H9 (cell line): ENCODE results near the gene DYNLT2B. TPM values are rescaled to one million over a fixed set of nuclear protein-coding genes. Genes with fewer than 3 reads are reported as not detected.

Source experiments
- DNase-seq: peaks from one replicate; pipeline ENCODE4 v3.0.0-alpha.2; 2017
- H2AFZ ChIP-seq: one replicate; pipeline ENCODE4 v1.6.1; 2013; ENCODE audit warnings: mild to moderate bottlenecking, low read length, control low read depth, moderate library complexity
- H2AK5ac ChIP-seq: 2 replicates; pipeline ENCODE4 v1.6.1; 2013; ENCODE audit warnings: low read length, control low read depth, mixed read lengths; ENCODE audit not compliant: insufficient read length
- H2BK120ac ChIP-seq: one replicate; pipeline ENCODE4 v1.6.1; 2013; ENCODE audit warnings: low read depth, mild to moderate bottlenecking, low read length, control low read depth, inconsistent platforms; ENCODE audit not compliant: poor library complexity, severe bottlenecking
- H2BK12ac ChIP-seq: 2 replicates; pipeline ENCODE4 v1.6.1; 2013; ENCODE audit warnings: low read length, control low read depth, mixed read lengths, low read depth; ENCODE audit not compliant: insufficient read length
- H2BK15ac ChIP-seq: 2 replicates; pipeline ENCODE4 v1.6.1; 2013; ENCODE audit warnings: low read depth, low read length, control low read depth
- H2BK20ac ChIP-seq: one replicate; pipeline ENCODE4 v1.6.1; 2013; ENCODE audit warnings: low read depth, mild to moderate bottlenecking, low read length, control low read depth, inconsistent platforms; ENCODE audit not compliant: poor library complexity, severe bottlenecking
- H2BK5ac ChIP-seq: 2 replicates; pipeline ENCODE4 v1.6.1; 2013; ENCODE audit warnings: low read length, control low read depth, mixed read lengths; ENCODE audit not compliant: insufficient read length
- H3K14ac ChIP-seq: 2 replicates; pipeline ENCODE4 v1.6.1; 2013; ENCODE audit warnings: low read length, control low read depth; ENCODE audit not compliant: insufficient read depth
- H3K18ac ChIP-seq: 2 replicates; pipeline ENCODE4 v1.6.1; 2013; ENCODE audit warnings: low read depth, mild to moderate bottlenecking, mixed read lengths, low read length, control low read depth; ENCODE audit not compliant: insufficient read length
- H3K23ac ChIP-seq: 2 replicates; pipeline ENCODE4 v1.6.1; 2013; ENCODE audit warnings: low read length, control low read depth, mixed read lengths, low read depth; ENCODE audit not compliant: insufficient read length
- H3K23me2 ChIP-seq: 2 replicates; pipeline ENCODE4 v1.6.1; 2013; ENCODE audit warnings: low read depth, mild to moderate bottlenecking, mixed read lengths, low read length, control low read depth; ENCODE audit not compliant: insufficient read length, poor library complexity, severe bottlenecking
- H3K27ac ChIP-seq: 2 replicates; pipeline ENCODE4 v1.5.1; 2013; ENCODE audit warnings: low read length, control low read depth, mixed read lengths, low read depth; ENCODE audit not compliant: insufficient read length
- H3K27me3 ChIP-seq: 2 replicates; pipeline ENCODE4 v1.6.1; 2013; ENCODE audit warnings: low read length, control low read depth, inconsistent platforms; ENCODE audit not compliant: insufficient read depth
- H3K4ac ChIP-seq: 2 replicates; pipeline ENCODE4 v1.6.1; 2013; ENCODE audit warnings: low read depth, mild to moderate bottlenecking, control low read depth, inconsistent platforms, low read length, moderate library complexity
- H3K4me1 ChIP-seq: 2 replicates; pipeline ENCODE4 v1.6.1; 2013; ENCODE audit warnings: low read length, control low read depth, inconsistent platforms; ENCODE audit not compliant: insufficient read depth
- H3K4me2 ChIP-seq: 2 replicates; pipeline ENCODE4 v1.6.1; 2013; ENCODE audit warnings: low read length, control low read depth, mixed read lengths; ENCODE audit not compliant: insufficient read length, insufficient read depth
- H3K56ac ChIP-seq: 2 replicates; pipeline ENCODE4 v1.6.1; 2013; ENCODE audit warnings: low read depth, mild to moderate bottlenecking, mixed read lengths, low read length, control low read depth; ENCODE audit not compliant: insufficient read length
- H3K79me1 ChIP-seq: 2 replicates; pipeline ENCODE4 v1.6.1; 2013; ENCODE audit warnings: low read depth, mild to moderate bottlenecking, moderate library complexity, low read length, control low read depth, inconsistent platforms; ENCODE audit not compliant: insufficient read depth, poor library complexity, severe bottlenecking
- H3K79me2 ChIP-seq: 2 replicates; pipeline ENCODE4 v1.6.1; 2013; ENCODE audit warnings: low read length, control low read depth, inconsistent platforms; ENCODE audit not compliant: insufficient read depth
- H3K9ac ChIP-seq: 2 replicates; pipeline ENCODE4 v1.6.1; 2013; ENCODE audit warnings: low read length, control low read depth, mixed read lengths; ENCODE audit not compliant: insufficient read length; ENCODE audit errors: extremely low read depth
- H3K9me3 ChIP-seq: one replicate; pipeline ENCODE4 v1.6.1; 2013; ENCODE audit warnings: low read depth, low read length, inconsistent platforms; ENCODE audit not compliant: control insufficient read depth
- H3T11ph ChIP-seq: one replicate; pipeline ENCODE4 v1.6.1; 2013; ENCODE audit warnings: mild to moderate bottlenecking, low read length, control low read depth, inconsistent platforms
- H4K20me1 ChIP-seq: one replicate; pipeline ENCODE4 v1.6.1; 2013; ENCODE audit not compliant: control insufficient read depth, insufficient read length, insufficient read depth
- H4K5ac ChIP-seq: 2 replicates; pipeline ENCODE4 v1.6.1; 2013; ENCODE audit warnings: low read depth, mild to moderate bottlenecking, mixed read lengths, low read length, control low read depth; ENCODE audit not compliant: insufficient read length
- H4K8ac ChIP-seq: replicated peaks from 2 replicates; pipeline ENCODE4 v1.6.1; 2013; ENCODE audit warnings: low read length, control low read depth, mixed read lengths, low read depth; ENCODE audit not compliant: insufficient read length
- H4K91ac ChIP-seq: 2 replicates; pipeline ENCODE4 v1.6.1; 2013; ENCODE audit warnings: low read depth, mild to moderate bottlenecking, moderate library complexity, mixed read lengths, low read length, control low read depth; ENCODE audit not compliant: insufficient read length
- H3K27ac Mint-ChIP-seq, 3 experiments: 2 replicates in 2 of 3; 3 replicates in 1 of 3; pipeline ENCODE4 v1.8.0; 2020 to 2021; ENCODE audit warnings: mixed read lengths in 3 of 3, mild to moderate bottlenecking in 1 of 3, moderate library complexity in 1 of 3
- H3K27me3 Mint-ChIP-seq: 2 replicates; pipeline ENCODE4 v1.8.0; 2021; ENCODE audit warnings: low read depth, mild to moderate bottlenecking, moderate library complexity, mixed read lengths
- H3K36me3 Mint-ChIP-seq, 3 experiments: 2 replicates in 2 of 3; 3 replicates in 1 of 3; pipeline ENCODE4 v1.8.0; 2020 to 2021; ENCODE audit warnings: low read depth in 3 of 3, mixed read lengths in 3 of 3; ENCODE audit not compliant: insufficient read depth in 1 of 3
- H3K4me1 Mint-ChIP-seq, 2 experiments: 2 replicates each; pipeline ENCODE4 v1.8.0; 2020; ENCODE audit warnings: mixed read lengths in 2 of 2
- H3K4me3 Mint-ChIP-seq, 2 experiments: 2 replicates in 1 of 2; 3 replicates in 1 of 2; pipeline ENCODE4 v1.8.0; 2020 to 2021; ENCODE audit warnings: mild to moderate bottlenecking in 2 of 2, mixed read lengths in 2 of 2, moderate library complexity in 1 of 2
- H3K9me3 Mint-ChIP-seq, 2 experiments: 2 replicates in 1 of 2; 3 replicates in 1 of 2; pipeline ENCODE4 v1.8.0; 2020; ENCODE audit warnings: mild to moderate bottlenecking in 2 of 2, mixed read lengths in 2 of 2, moderate library complexity in 1 of 2
- WGBS: extraction: QIAGEN DNeasy Blood & Tissue Kit; methylation state at CpG from one replicate; pipeline ENCODE4 v1.1.7; 2013; ENCODE audit warnings: missing lambda C conversion rate, low lambda C conversion rate, mixed read lengths; ENCODE audit not compliant: insufficient read length; ENCODE audit errors: extremely low coverage; 5-methylcytosine and 5-hydroxymethylcytosine counted together
- long read RNA-seq: library from polyadenylated mRNA; unstranded; transcript quantifications from one replicate; pipeline ENCODE4 v2.0.0, GENCODE V29; 2020
- total RNA-seq: library from RNA; stranded (reverse); gene quantifications from 2 replicates; pipeline ENCODE4 v1.2.1, GENCODE V29; 2021
- TF ChIP-seq, protein P1 (sequence below): fragments of 200-600 bp; sonication (generic); conservative IDR thresholded peaks from 3 replicates; pipeline ENCODE4 v1.8.0; 2021; ENCODE audit warnings: antibody characterized with exemption, mild to moderate bottlenecking

DYNLT2B gene
- total RNA-seq: 12.4 and 14.1 TPM in 2 replicates
- long read RNA-seq, partial matches to known transcripts: 0 of 5 reads
- long read RNA-seq, other reads (novel, unspliced or antisense): 2 of 5 reads

- H2BK12ac ChIP-seq: no peak within 1 kb of the TSS
- TF ChIP-seq, protein P1, sequence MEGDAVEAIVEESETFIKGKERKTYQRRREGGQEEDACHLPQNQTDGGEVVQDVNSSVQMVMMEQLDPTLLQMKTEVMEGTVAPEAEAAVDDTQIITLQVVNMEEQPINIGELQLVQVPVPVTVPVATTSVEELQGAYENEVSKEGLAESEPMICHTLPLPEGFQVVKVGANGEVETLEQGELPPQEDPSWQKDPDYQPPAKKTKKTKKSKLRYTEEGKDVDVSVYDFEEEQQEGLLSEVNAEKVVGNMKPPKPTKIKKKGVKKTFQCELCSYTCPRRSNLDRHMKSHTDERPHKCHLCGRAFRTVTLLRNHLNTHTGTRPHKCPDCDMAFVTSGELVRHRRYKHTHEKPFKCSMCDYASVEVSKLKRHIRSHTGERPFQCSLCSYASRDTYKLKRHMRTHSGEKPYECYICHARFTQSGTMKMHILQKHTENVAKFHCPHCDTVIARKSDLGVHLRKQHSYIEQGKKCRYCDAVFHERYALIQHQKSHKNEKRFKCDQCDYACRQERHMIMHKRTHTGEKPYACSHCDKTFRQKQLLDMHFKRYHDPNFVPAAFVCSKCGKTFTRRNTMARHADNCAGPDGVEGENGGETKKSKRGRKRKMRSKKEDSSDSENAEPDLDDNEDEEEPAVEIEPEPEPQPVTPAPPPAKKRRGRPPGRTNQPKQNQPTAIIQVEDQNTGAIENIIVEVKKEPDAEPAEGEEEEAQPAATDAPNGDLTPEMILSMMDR: no peak
- no peak within 1 kb of the TSS for H2BK5ac ChIP-seq
- H3K4me1 ChIP-seq: no peaks in the 10 kb centered on the region
- no peak within 1 kb of the TSS for H2BK120ac ChIP-seq
- Mint-ChIP-seq H3K27ac (peak within 1 kb of the TSS; percentile 76 to 98 (median 90); a peak in 5 of 7 replicates), H3K4me3 (peak within 1 kb of the TSS; percentile 92 to 95), H3K4me1 (peaks cover 4 to 6% of the 10 kb centered on the region in 2 experiments; a peak in 3 of 4 replicates), H3K27me3 (no peaks in the 10 kb centered on the region), H3K9me3 (no peaks in the 10 kb centered on the region), H3K36me3 (peaks cover 0 to 15% (median 5%) of the 10 kb centered on the region in 3 experiments; a peak in 5 of 7 replicates)
- no peak within 1 kb of the TSS for H3K27ac ChIP-seq
- H4K20me1 ChIP-seq: no peaks in the 10 kb centered on the region
- H3K27me3 ChIP-seq: no peaks in the 10 kb centered on the region
- H4K5ac ChIP-seq: no peak within 1 kb of the TSS
- no peak within 1 kb of the TSS for H2BK20ac ChIP-seq
- H3K4ac ChIP-seq: no peak within 1 kb of the TSS
- no peak within 1 kb of the TSS for H3K56ac ChIP-seq
- no peaks in the 10 kb centered on the region for H3K9me3 ChIP-seq
- peaks cover 3% of the 10 kb centered on the region for H3K23me2 ChIP-seq
- no peak within 1 kb of the TSS for H2AFZ ChIP-seq
- H3K14ac ChIP-seq: peak within 1 kb of the TSS; percentile 85
- peak within 1 kb of the TSS; percentile 66 for H3K9ac ChIP-seq
- H4K91ac ChIP-seq: no peak within 1 kb of the TSS
- peak; percentile 92 for DNase-seq
- no peaks in the 10 kb centered on the region for H3K79me1 ChIP-seq
- no peaks in the 10 kb centered on the region for H3K79me2 ChIP-seq
- H3K18ac ChIP-seq: peak within 1 kb of the TSS; percentile 95
- no peak within 1 kb of the TSS for H3T11ph ChIP-seq
- H2BK15ac ChIP-seq: no peak within 1 kb of the TSS
- H3K23ac ChIP-seq: no peak within 1 kb of the TSS
- H4K8ac ChIP-seq: no peak within 1 kb of the TSS
- H3K4me2 ChIP-seq: peak within 1 kb of the TSS; percentile 59
- no CpG with 5 or more reads among the region's 92 CpGs for WGBS
- H2AK5ac ChIP-seq: no peak within 1 kb of the TSS
These were observed at the start of gene DYNLT2B for GRCh38 chr3:196317687-196318467. Gene DYNLT2B, minus strand, starts transcription at chr3:196318240. Its CDS starts 88 bp downstream, at chr3:196318152.
